Panc1 (cell line): ENCODE data around the gene DUSP18. TPM values are rescaled to one million over a fixed set of nuclear protein-coding genes. Genes with fewer than 3 reads are reported as not detected.

ENCODE experiments used
- ATAC-seq: fragments of 200-7000 bp; cut with Tn5 transposase; 2 replicates; pipeline ENCODE4 v1.9.1; 2020; ENCODE audit warnings: mild to moderate bottlenecking, moderate library complexity
- BruUV-seq: library from RNA; stranded (reverse); fragments of 400-500 nt; replicated peaks from 2 replicates; lab custom pipeline; 2021; lab: Mats Ljungman, UMichigan
- CTCF ChIA-PET: fragments of 300-600 bp; sonication (Branson Sonifier 250); formaldehyde crosslinking; loops from one replicate; lab custom pipeline; 2022; ENCODE audit warnings: antibody characterized with exemption; lab: Charles Lee
- POLR2A ChIA-PET: fragments of 300-600 bp; sonication (Branson Sonifier 250); formaldehyde crosslinking; loops from one replicate; lab custom pipeline; 2022; ENCODE audit warnings: antibody characterized with exemption; lab: Charles Lee
- DNase-seq: peaks from one replicate; pipeline ENCODE4 v3.0.0-alpha.2; 2010; ENCODE audit warnings: low read depth, low spot score
- H3K27ac ChIP-seq: 2 replicates; pipeline ENCODE4 v1.5.1; 2011; ENCODE audit warnings: mild to moderate bottlenecking, low read length, inconsistent platforms
- H3K27me3 ChIP-seq: fragments of 200-500 bp; sonication (Bioruptor generic); 2 replicates; pipeline ENCODE4 v1.6.0; 2014; ENCODE audit warnings: low read length, inconsistent platforms; ENCODE audit not compliant: control insufficient read depth, insufficient read depth
- H3K36me3 ChIP-seq: fragments of 200-500 bp; sonication (Bioruptor generic); 2 replicates; pipeline ENCODE4 v1.5.1; 2014; ENCODE audit warnings: inconsistent platforms, mild to moderate bottlenecking, low read length, moderate library complexity; ENCODE audit not compliant: control insufficient read depth, insufficient read depth
- H3K4me1 ChIP-seq: 2 replicates; pipeline ENCODE4 v1.5.1; 2011; ENCODE audit warnings: inconsistent platforms, mild to moderate bottlenecking, low read length, moderate library complexity; ENCODE audit not compliant: control insufficient read depth, insufficient read depth
- H3K4me3 ChIP-seq, 2 experiments: 2 replicates each; pipeline ENCODE4 v1.5.1; 2011 to 2012; ENCODE audit warnings: low read depth in 2 of 2, low read length in 2 of 2, mild to moderate bottlenecking in 2 of 2, inconsistent platforms in 1 of 2, moderate library complexity in 1 of 2
- H3K9me3 ChIP-seq: fragments of 200-500 bp; sonication (Bioruptor generic); 2 replicates; pipeline ENCODE4 v1.5.1; 2014; ENCODE audit warnings: low read depth, mild to moderate bottlenecking, inconsistent platforms, low read length, moderate library complexity; ENCODE audit not compliant: control insufficient read depth, insufficient read depth
- CTCF ChIP-seq: fragments of 450-650 bp; IDR thresholded peaks from 2 replicates; pipeline ENCODE4 v1.5.1; 2017; ENCODE audit warnings: mild to moderate bottlenecking
- POLR2AphosphoS5 ChIP-seq: IDR thresholded peaks from 2 replicates; pipeline ENCODE4 v1.6.1; 2012; ENCODE audit warnings: mild to moderate bottlenecking, low read depth, low read length, moderate library complexity
- SIN3A ChIP-seq: IDR thresholded peaks from 2 replicates; pipeline ENCODE4 v1.6.1; 2012; ENCODE audit warnings: low read depth, mild to moderate bottlenecking, low read length, moderate library complexity, borderline replicate concordance; ENCODE audit not compliant: insufficient read depth
- TCF7L2 ChIP-seq: IDR thresholded peaks from 2 replicates; pipeline ENCODE4 v1.6.1; 2011; ENCODE audit warnings: mild to moderate bottlenecking, low read depth, low read length, inconsistent platforms
- in situ Hi-C: cut with HindIII; loops from 2 replicates; pipeline ENCODE4 v1.10.0; 2016; ENCODE audit warnings: low sequenced_read_pairs, low pct_unique_long_range_greater_than_20kb
- intact Hi-C: fragments of 100-400 bp; cut with micrococcal nuclease; formaldehyde crosslinking; loops from one replicate; pipeline ENCODE4 v1.10.0; 2022; ENCODE audit not compliant: unreplicated experiment
- total RNA-seq: library from RNA; stranded (reverse); gene quantifications from one replicate; pipeline ENCODE4 v1.2.1, GENCODE V29; 2021; ENCODE audit not compliant: unreplicated experiment
- TF ChIP-seq, protein P1 (sequence below), 2 experiments: IDR thresholded peaks; 2 replicates each; pipeline ENCODE4 v1.6.1; 2011 to 2012; ENCODE audit warnings: low read depth in 2 of 2, control low read depth in 1 of 2, low read length in 1 of 2, mild to moderate bottlenecking in 1 of 2, moderate library complexity in 1 of 2; ENCODE audit not compliant: insufficient read depth in 1 of 2

DUSP18 gene
- total RNA-seq, 1 experiment from 2014 or later: 15.4 TPM

DNA sequence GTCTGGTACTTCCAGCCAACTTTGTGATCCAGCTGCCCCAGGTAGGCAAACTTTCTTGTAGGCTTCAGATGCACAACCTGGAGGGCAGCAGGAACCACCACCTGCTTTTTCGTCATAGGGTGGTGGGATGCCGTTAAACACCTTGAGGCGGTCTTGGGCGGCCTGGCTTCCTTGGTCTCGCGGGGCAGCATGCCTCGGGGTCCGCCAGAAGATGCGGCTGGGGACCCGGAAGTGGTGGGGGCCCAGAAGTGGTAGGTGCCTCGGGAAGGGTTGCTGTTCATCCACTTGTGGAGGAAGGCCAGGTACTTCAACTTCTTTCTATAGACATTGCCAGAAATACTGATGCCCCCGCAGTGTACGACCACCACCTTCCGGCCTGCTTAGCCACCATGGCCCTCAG lies 13.3 kb downstream of the DUSP18 start:
- ATAC-seq (no peak), DNase-seq (no peak)
- intact Hi-C loops (no loop called here), in situ Hi-C loops (no loop called here)
- no peaks in the 10 kb centered on the region for H3K9me3 ChIP-seq
- no peak for TF ChIP-seq POLR2AphosphoS5
- TF ChIP-seq TCF7L2: no peak
- TF ChIP-seq, protein P1, sequence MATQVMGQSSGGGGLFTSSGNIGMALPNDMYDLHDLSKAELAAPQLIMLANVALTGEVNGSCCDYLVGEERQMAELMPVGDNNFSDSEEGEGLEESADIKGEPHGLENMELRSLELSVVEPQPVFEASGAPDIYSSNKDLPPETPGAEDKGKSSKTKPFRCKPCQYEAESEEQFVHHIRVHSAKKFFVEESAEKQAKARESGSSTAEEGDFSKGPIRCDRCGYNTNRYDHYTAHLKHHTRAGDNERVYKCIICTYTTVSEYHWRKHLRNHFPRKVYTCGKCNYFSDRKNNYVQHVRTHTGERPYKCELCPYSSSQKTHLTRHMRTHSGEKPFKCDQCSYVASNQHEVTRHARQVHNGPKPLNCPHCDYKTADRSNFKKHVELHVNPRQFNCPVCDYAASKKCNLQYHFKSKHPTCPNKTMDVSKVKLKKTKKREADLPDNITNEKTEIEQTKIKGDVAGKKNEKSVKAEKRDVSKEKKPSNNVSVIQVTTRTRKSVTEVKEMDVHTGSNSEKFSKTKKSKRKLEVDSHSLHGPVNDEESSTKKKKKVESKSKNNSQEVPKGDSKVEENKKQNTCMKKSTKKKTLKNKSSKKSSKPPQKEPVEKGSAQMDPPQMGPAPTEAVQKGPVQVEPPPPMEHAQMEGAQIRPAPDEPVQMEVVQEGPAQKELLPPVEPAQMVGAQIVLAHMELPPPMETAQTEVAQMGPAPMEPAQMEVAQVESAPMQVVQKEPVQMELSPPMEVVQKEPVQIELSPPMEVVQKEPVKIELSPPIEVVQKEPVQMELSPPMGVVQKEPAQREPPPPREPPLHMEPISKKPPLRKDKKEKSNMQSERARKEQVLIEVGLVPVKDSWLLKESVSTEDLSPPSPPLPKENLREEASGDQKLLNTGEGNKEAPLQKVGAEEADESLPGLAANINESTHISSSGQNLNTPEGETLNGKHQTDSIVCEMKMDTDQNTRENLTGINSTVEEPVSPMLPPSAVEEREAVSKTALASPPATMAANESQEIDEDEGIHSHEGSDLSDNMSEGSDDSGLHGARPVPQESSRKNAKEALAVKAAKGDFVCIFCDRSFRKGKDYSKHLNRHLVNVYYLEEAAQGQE (IDR thresholded peaks at IDR 0.05; ENCODE audit: insufficient read depth in 1 of 2, low read depth in 2 of 2, low read length in 1 of 2): no peak
- TF ChIP-seq CTCF: no peak
- no peak for TF ChIP-seq SIN3A
- no peaks in the 10 kb centered on the region for H3K27me3 ChIP-seq
- ChIA-PET POLR2A (no interaction called here), CTCF (no interaction called here)
- no peak overlapping the region for H3K4me3 ChIP-seq
- no peaks in the 10 kb centered on the region for H3K36me3 ChIP-seq
- H3K27ac ChIP-seq: no peak overlapping the region
- no TSS peak for BruUV-seq
- no peaks in the 10 kb centered on the region for H3K4me1 ChIP-seq

- H3K27ac ChIP-seq: no peak overlapping the region
- no peak for ATAC-seq
- intact Hi-C loops: no loop called here
- H3K27me3 ChIP-seq: no peaks in the 10 kb centered on the region
- no TSS peak for BruUV-seq
- H3K4me3 ChIP-seq: no peak overlapping the region
- H3K36me3 ChIP-seq: no peaks in the 10 kb centered on the region
- TF ChIP-seq TCF7L2 (no peak), POLR2AphosphoS5 (no peak), CTCF (no peak), SIN3A (no peak)
- TF ChIP-seq, protein P1 (IDR thresholded peaks at IDR 0.05; ENCODE audit: insufficient read depth in 1 of 2, low read depth in 2 of 2, low read length in 1 of 2): no peak
- no peak for DNase-seq
- POLR2A ChIA-PET: no interaction called here
- CTCF ChIA-PET: no interaction called here
- no peaks in the 10 kb centered on the region for H3K4me1 ChIP-seq
- in situ Hi-C loops: no loop called here
- no peaks in the 10 kb centered on the region for H3K9me3 ChIP-seq
Measured at GRCh38 chr22:30652852-30653251, 14.8 kb downstream of the DUSP18 start.
